GM11168 (cell line): ENCODE results near the gene PPP1R3D.
"Not testable (repeated sequence)": the region's sequence is repeated elsewhere in the genome, so short reads cannot be mapped to it uniquely, and the experiment has no call there.

Source experiments
- in situ Hi-C: fragments of 300-500 bp; cut with MboI; formaldehyde crosslinking; loops from one replicate; pipeline ENCODE4 v1.12.0; 2022; ENCODE audit warnings: low sequenced_read_pairs; ENCODE audit not compliant: unreplicated experiment

Gene PPP1R3D

GRCh38 chr20:59925899-59926298 lies 14.2 kb downstream of the PPP1R3D start:
- in situ Hi-C loops: no loop called here

DNA sequence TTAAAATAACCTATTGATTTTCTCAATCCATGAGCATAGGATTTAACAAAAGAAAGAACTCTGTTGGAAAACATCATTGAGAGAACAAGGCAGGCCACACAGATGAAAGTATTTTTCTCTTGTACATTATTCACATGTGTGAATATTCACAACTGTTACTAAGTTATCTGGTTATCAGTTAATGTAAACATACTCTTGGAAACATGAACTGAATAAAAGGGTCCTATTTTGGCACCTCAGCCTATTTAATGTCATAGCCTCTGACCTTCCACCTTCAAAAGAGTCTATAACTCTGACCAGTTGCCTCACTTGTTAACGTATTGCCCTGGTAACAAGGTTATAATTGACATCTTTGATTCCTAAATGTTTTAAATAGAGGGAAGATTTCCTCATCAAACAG lies 14.7 kb downstream of the PPP1R3D start:
- in situ Hi-C loops: no loop called here

- in situ Hi-C loops: no loop called here
Measured at GRCh38 chr20:59923514-59923913, 16.6 kb downstream of the PPP1R3D start.

DNA sequence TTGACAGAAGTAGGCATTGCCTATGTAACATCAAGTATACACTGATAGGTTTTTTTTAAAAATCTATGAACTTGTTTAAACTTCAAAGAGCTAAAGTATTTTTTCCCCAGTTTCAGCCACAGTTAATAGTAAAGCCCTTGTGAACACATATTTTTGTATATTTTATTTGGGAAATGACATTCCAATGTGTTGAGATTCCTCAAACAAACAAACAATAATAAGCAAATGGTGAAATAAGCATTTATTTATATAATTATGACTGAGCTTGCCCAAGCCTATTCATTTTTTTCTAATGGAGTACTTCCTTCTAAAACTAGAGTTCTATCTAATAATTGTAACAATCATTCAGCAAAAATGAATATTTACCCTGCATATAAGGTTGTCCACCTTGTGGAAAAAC lies 19.2 kb downstream of the PPP1R3D start:
- in situ Hi-C loops: no loop called here

- in situ Hi-C loops: no loop called here
Measured at GRCh38 chr20:59912609-59913008, 27.5 kb downstream of the PPP1R3D start.

- in situ Hi-C loops: no loop called here
Measured at GRCh38 chr20:59911041-59911440, 29.1 kb downstream of the PPP1R3D start.

- in situ Hi-C loops: no loop called here
Measured at GRCh38 chr20:59908855-59909254, 31.2 kb downstream of the PPP1R3D start.

DNA sequence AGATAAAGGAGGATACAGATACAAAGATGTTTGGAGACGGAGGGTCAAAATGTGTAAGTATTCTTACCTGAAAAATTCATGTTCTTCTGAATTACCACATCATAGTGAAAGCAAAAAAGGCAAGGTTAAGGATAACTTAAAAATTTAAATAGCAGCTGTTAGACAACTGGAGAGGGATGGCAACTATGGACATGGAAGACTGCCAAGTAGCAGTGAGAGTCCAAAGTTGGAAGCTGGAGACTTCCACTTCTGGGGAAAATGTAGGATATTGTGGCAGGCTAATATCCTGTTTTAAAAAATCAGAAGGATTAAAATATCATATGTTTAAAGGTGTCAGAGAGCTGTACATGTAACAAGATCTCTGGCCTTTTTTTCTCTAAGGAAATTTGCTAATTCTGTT lies 36.5 kb downstream of the PPP1R3D start:
- in situ Hi-C loops: no loop called here

GRCh38 chr20:59902470-59902869 lies 37.6 kb downstream of the PPP1R3D start:
- in situ Hi-C loops: no loop called here

GRCh38 chr20:59895908-59896307 lies 44.2 kb downstream of the PPP1R3D start:
- in situ Hi-C loops: no loop called here

GRCh38 chr20:59891581-59891980 lies 48.5 kb downstream of the PPP1R3D start:
- in situ Hi-C loops: no loop called here

DNA sequence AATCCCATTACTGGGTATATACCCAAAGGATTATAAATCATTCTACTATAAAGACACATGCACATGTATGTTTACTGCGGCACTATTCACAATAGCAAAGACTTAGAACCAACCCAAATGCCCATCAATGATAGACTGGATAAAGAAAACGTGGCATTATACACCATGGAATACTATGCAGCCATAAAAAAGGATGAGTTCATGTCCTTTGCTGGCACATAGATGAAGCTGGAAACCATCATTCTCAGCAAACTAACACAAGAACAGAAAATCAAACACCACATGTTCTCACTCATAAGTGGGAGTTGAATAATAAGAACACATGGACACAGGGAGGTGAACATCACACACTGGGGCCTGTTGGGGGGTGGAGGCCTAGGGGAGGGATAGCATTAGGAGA lies 50.1 kb downstream of the PPP1R3D start:
- in situ Hi-C loops: not testable (repeated sequence)

GRCh38 chr20:59888050-59888449 lies 52.1 kb downstream of the PPP1R3D start:
- in situ Hi-C loops: no loop called here
